Measurements from ENCODE around the gene ABHD14A. TPM values are rescaled to one million over a fixed set of nuclear protein-coding genes. Genes with fewer than 3 reads are reported as not detected.

Gene ABHD14A
- total and polyA plus RNA-seq, 2 of the 13 experiments (the other 11 are each of a cell fraction or from before 2014, with no cell fraction given) = 29.5 to 46.9 TPM

- TF ChIP-seq ZNF484 (CRISPR knock-in tag; IDR thresholded peaks at IDR 0.05; ENCODE audit: borderline replicate concordance, low read depth) (no peak), SNAI1 (CRISPR knock-in tag; IDR thresholded peaks at IDR 0.05; ENCODE audit: borderline replicate concordance) (no peak), ZNF616 (CRISPR knock-in tag; IDR thresholded peaks at IDR 0.05; ENCODE audit: low read depth) (no peak), HMG20B (CRISPR knock-in tag; conservative IDR thresholded peaks at IDR 0.05) (no peak), ZNF12 (CRISPR knock-in tag; IDR thresholded peaks at IDR 0.05) (peak; percentile 76), SCMH1 (CRISPR knock-in tag; IDR thresholded peaks at IDR 0.05; ENCODE audit: borderline replicate concordance) (no peak), ZHX1 (CRISPR knock-in tag; IDR thresholded peaks at IDR 0.05; ENCODE audit: low read depth) (0 out of 2 replicates have a peak, but pooled peaks have one; percentile 25), ZNF572 (CRISPR knock-in tag; IDR thresholded peaks at IDR 0.05) (no peak), MTF2 (CRISPR knock-in tag; IDR thresholded peaks at IDR 0.05; ENCODE audit: borderline replicate concordance) (0 out of 2 replicates have a peak, but pooled peaks have one; percentile 39), ZNF550 (CRISPR knock-in tag; IDR thresholded peaks at IDR 0.05; ENCODE audit: borderline replicate concordance) (0 out of 2 replicates have a peak, but pooled peaks have one; percentile 43), FOXA3 (CRISPR knock-in tag; IDR thresholded peaks at IDR 0.05) (peak; percentile 79), SNAPC5 (CRISPR knock-in tag; IDR thresholded peaks at IDR 0.05; ENCODE audit: borderline replicate concordance) (0 out of 2 replicates have a peak, but pooled peaks have one; percentile 15), ARID4A (CRISPR knock-in tag; IDR thresholded peaks at IDR 0.05; ENCODE audit: borderline replicate concordance) (peak; percentile 94)
- TF ChIP-seq, protein P1, sequence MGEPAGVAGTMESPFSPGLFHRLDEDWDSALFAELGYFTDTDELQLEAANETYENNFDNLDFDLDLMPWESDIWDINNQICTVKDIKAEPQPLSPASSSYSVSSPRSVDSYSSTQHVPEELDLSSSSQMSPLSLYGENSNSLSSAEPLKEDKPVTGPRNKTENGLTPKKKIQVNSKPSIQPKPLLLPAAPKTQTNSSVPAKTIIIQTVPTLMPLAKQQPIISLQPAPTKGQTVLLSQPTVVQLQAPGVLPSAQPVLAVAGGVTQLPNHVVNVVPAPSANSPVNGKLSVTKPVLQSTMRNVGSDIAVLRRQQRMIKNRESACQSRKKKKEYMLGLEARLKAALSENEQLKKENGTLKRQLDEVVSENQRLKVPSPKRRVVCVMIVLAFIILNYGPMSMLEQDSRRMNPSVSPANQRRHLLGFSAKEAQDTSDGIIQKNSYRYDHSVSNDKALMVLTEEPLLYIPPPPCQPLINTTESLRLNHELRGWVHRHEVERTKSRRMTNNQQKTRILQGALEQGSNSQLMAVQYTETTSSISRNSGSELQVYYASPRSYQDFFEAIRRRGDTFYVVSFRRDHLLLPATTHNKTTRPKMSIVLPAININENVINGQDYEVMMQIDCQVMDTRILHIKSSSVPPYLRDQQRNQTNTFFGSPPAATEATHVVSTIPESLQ (CRISPR knock-in tag; conservative IDR thresholded peaks at IDR 0.05) = no peak
- TF ChIP-seq, protein P2, sequence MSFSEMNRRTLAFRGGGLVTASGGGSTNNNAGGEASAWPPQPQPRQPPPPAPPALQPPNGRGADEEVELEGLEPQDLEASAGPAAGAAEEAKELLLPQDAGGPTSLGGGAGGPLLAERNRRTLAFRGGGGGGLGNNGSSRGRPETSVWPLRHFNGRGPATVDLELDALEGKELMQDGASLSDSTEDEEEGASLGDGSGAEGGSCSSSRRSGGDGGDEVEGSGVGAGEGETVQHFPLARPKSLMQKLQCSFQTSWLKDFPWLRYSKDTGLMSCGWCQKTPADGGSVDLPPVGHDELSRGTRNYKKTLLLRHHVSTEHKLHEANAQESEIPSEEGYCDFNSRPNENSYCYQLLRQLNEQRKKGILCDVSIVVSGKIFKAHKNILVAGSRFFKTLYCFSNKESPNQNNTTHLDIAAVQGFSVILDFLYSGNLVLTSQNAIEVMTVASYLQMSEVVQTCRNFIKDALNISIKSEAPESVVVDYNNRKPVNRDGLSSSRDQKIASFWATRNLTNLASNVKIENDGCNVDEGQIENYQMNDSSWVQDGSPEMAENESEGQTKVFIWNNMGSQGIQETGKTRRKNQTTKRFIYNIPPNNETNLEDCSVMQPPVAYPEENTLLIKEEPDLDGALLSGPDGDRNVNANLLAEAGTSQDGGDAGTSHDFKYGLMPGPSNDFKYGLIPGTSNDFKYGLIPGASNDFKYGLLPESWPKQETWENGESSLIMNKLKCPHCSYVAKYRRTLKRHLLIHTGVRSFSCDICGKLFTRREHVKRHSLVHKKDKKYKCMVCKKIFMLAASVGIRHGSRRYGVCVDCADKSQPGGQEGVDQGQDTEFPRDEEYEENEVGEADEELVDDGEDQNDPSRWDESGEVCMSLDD (CRISPR knock-in tag; IDR thresholded peaks at IDR 0.05; ENCODE audit: borderline replicate concordance) = peak; percentile 48; the same call in 1 of the 2 replicates
Observed at GRCh38 chr3:51995346-51996163, 20.7 kb downstream of the ABHD14A start, which contains the start of gene RPL29 (continued).

All from HepG2 (cell line).